Measurements from ENCODE around the gene KNSTRN.

- TF ChIP-seq RAD21 (IDR thresholded peaks at IDR 0.05; ENCODE audit: low read length) (no peak), CTCF (conservative IDR thresholded peaks at IDR 0.05; ENCODE audit: low read depth, low read length) (no peak), CEBPB (IDR thresholded peaks at IDR 0.05; ENCODE audit: low read depth, low read length) (no peak), POLR2A (IDR thresholded peaks at IDR 0.05; ENCODE audit: low read depth, low read length) (no peak), SMC3 (IDR thresholded peaks at IDR 0.05; ENCODE audit: low read depth, low read length) (no peak), FOS (IDR thresholded peaks at IDR 0.05; ENCODE audit: low read depth, low read length) (no peak), MXI1 (IDR thresholded peaks at IDR 0.05; ENCODE audit: borderline replicate concordance, low read depth, low read length) (no peak), RFX5 (IDR thresholded peaks at IDR 0.05; ENCODE audit: low read depth, low read length) (no peak), ELK1 (IDR thresholded peaks at IDR 0.05; ENCODE audit: borderline replicate concordance, low read depth, low read length) (no peak)
Measured at GRCh38 chr15:40336744-40337122, 45.8 kb upstream of the KNSTRN start.
